Medulla oblongata (tissue), 1 donor: ENCODE measurements around the gene WBP1L.
"Not testable (repeated sequence)": the region's sequence is repeated elsewhere in the genome, so short reads cannot be mapped to it uniquely, and the experiment has no call there.

Experiments used
- DNase-seq: peaks from one replicate; pipeline ENCODE4 v3.0.0-alpha.2; 2015; ENCODE audit errors: extremely low spot score

WBP1L gene

DNA sequence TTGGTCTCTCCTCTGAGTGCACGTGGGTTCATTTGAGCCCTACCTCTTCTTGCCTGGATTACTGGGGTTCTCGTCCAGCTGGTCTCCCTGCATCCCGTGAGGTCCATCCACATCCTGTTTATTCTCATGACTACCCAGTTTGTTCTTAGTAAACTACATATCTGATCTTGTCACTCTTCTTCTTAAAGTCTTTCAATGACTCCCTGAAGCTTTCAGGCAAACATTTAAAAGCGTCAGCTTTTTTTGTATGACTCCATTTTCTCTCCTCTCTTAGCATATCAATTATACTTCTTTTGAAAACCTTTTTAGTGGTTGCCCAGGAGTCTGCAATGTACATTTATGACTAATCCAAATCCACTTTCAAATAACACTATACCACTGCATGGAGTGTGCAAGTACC lies 21.8 kb upstream of the WBP1L start:
- no peak for DNase-seq

DNA sequence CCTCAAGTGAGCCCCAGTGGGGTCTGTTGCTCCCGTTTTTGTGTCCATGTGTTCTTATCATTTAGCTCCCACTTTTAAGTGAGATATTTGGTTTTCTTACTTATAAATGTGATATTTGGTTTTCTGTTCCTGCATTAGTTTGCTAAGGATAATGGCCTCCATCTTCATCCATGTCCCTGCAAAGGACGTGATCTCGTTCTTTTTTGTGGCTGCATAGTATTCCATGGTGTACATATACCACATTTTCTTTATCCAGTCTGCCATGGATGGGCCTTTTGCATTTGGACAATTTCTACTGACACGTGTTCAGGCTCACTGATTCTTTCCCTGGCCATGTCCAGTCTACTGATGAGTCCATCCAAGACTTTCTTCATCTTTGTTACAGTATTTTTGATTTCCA lies 19.8 kb upstream of the WBP1L start:
- no peak for DNase-seq

- DNase-seq: no peak
These were observed 17.5 kb upstream of the WBP1L start for GRCh38 chr10:102726274-102726673.

DNA sequence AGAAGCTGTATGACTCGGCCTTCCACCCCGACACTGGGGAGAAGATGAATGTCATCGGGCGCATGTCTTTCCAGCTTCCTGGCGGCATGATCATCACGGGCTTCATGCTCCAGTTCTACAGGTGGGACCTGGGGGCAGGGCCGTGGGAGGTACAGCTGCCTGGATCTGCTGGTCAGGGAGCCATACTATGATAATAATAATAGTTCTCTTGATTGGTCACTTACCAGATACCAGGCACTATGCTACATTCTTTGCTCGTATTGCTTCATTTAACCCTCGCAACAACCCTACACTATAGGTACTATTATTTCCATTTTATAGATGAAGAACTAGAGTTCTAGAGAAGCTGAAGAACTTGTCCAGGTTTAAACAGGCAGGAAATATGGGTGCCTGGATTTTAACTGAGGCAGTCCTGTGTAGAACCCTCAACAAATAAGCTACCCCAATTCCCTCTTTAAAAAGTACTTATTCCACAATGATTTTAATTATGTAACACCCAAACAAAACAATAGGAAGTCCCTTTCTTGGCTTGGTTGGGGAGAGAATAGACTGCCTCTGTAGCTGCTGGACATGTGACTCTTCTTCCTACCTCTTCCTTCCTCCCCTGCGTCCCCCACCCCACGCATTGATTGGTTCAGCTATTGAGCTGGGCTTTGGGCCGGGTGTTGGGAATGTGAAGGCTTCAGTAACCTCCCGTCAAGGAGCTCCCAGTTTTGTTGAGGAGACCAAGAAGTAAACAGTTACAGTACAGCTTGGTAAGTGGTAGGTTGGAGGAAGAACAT lies 16.5 kb upstream of the WBP1L start:
- DNase-seq: peak; percentile 51

GRCh38 chr10:102729029-102730026 lies 14.4 kb upstream of the WBP1L start:
- DNase-seq: peak; percentile 90

GRCh38 chr10:102731222-102731800 lies 12.4 kb upstream of the WBP1L start:
- DNase-seq: no peak

GRCh38 chr10:102732661-102733060 lies 11.1 kb upstream of the WBP1L start:
- DNase-seq: no peak

GRCh38 chr10:102735065-102735562 lies 8.6 kb upstream of the WBP1L start:
- DNase-seq: no peak

GRCh38 chr10:102738692-102739121 lies 5.0 kb upstream of the WBP1L start:
- DNase-seq: peak; percentile 40

DNA sequence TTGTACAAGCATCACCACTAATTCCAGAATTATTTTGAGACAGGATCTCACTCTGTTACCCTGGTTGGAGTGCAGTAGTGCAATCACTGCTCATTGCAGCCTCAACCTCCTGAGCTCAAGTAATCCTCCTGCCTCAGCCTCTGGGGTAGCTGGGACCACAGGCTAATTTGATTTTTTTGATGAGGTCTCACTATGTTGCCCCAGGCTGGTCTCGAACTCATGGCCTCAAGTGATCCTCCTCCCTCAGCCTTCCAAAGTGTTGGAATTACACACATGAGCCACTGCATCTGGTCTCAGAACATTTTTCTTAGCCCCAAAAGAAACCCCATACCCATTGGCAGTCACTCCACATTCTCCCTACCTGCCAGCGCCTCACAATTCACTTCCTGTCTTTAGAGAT lies 3.5 kb upstream of the WBP1L start:
- no peak for DNase-seq

DNA sequence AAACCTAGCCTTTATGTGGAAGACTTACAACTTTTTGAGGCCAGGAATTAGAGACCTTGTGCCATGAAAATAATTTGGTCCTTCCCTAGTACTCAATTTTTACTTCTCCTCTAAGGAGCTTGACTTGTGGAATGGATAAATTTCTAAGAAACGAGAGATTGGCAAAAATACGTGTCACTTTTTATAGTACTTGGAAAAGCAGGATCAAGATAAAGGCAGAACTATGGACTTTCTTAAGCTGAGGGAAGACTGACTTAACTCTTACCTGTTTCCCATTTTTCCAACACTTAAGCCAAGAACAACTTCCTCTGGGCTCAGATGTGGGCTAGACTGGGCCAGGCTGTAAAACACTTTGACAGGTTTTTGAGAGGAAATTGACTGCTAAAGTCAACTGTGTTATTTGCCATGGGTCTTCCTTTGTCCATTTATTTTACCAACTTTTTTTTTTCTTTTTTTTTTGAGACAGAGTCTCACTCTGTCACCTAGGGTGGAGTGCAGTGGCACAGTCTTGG lies 2.0 kb upstream of the WBP1L start:
- DNase-seq: no peak

DNA sequence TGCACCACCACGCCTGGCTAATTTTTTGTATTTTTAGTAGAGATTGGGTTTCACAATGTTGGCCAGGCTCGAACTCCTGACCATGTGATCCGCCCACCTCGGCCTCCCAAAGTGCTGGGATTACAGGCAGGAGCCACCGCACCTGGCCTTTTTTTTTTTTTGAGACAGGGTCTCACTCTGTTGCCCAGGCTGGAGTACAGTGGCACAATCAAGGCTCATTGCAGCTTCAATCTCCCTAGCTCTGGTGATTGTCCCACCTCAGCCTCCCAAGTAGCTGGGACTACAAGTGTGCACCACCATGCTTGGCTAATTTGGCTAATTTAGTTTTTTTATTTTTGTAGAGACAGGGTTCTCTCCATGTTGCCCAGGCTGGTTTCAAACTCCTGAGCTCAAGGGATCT lies 1.4 kb upstream of the WBP1L start:
- DNase-seq: not testable (repeated sequence)

DNA sequence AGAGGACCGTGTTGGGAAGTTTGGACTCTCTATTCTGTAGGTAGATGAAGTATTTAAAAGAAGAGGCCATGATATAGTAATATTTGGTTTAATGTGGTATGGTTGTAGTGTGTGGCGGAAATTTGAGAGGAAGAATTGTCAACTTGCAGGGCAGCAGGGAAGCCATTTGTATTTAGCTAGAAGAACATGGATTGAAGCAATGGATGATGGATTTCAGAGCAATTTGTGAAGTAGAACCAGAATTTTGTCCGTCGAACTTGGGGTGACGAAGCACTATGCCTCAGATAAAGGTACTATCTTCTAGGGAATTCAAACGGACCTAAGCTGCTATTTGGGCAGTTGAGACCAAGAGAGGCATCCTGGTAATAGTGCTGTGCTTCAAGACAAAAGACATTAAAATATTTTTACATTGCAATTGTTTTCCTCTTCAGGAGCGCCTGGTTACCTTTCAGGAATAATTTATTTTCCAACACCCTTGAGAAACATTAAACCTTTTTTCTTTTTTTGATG lies 615 bp upstream of the WBP1L start:
- DNase-seq: no peak

- DNase-seq: peak; percentile 26
These were observed 765 bp downstream of the WBP1L start for GRCh38 chr10:102744374-102745051.

DNA sequence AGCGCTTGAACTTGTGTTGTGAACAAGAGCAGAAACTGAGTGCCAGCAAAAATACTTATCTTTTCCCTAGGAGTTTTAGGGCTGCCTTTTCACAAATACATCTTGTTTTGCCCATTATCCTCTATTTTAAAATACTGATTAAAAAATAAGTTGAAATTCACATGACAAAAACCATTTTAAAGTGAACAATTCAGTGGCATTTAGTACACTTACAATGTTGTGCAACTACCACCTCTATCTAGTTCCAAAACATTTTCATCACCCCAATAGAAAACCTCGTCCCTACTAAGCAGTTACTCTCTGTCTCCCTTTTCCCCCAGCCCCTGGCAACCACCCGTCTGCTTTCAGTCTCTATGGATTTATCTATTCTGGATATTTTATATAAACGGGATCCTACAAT lies 1.4 kb downstream of the WBP1L start:
- no peak for DNase-seq

GRCh38 chr10:102752266-102752930 lies 8.7 kb downstream of the WBP1L start:
- DNase-seq: no peak

- DNase-seq: peak; percentile 56
These were observed 9.4 kb downstream of the WBP1L start for GRCh38 chr10:102752934-102753664.

GRCh38 chr10:102753718-102754117 lies 10.0 kb downstream of the WBP1L start:
- DNase-seq: no peak

- DNase-seq: no peak
These were observed 13.6 kb downstream of the WBP1L start for GRCh38 chr10:102757323-102757722.
